Measurements from ENCODE around the gene NANOS3.

- TF ChIP-seq CTCF (conservative IDR thresholded peaks at IDR 0.05 in 1 of 2, IDR thresholded peaks at IDR 0.05 in 1 of 2; ENCODE audit: extremely low read depth in 1 of 2, insufficient read depth in 1 of 2, low read depth in 1 of 2, low read length in 2 of 2) (no peak), EZH2 (IDR thresholded peaks at IDR 0.05; ENCODE audit: borderline replicate concordance, low read length) (no peak)
Observed at GRCh38 chr19:13918726-13919411, 41.9 kb downstream of the NANOS3 start.
